ENCODE results near the gene FOXK2. TPM values are rescaled to one million over a fixed set of nuclear protein-coding genes. Genes with fewer than 3 reads are reported as not detected.

Gene FOXK2
- total RNA-seq, 1 donor from 2014 or later: 95.7 TPM

- H3K4me1 Mint-ChIP-seq (ENCODE audit: low read depth, unreplicated experiment): peaks cover 27% of the 10 kb centered on the region
- TF ChIP-seq CTCF (IDR thresholded peaks at IDR 0.05; ENCODE audit: partially characterized antibody, unreplicated experiment): no peak
- H3K27me3 Mint-ChIP-seq (ENCODE audit: unreplicated experiment): peaks cover 8% of the 10 kb centered on the region
- peaks cover 3% of the 10 kb centered on the region for H3K9me3 Mint-ChIP-seq (ENCODE audit: unreplicated experiment)
- DNase-seq: no peak
- H3K36me3 Mint-ChIP-seq (ENCODE audit: unreplicated experiment): no peaks in the 10 kb centered on the region
- no peak overlapping the region for H3K27ac Mint-ChIP-seq (ENCODE audit: unreplicated experiment)
- H3K4me3 Mint-ChIP-seq (ENCODE audit: unreplicated experiment): no peak overlapping the region
Observed at GRCh38 chr17:82524540-82524939, 5.0 kb downstream of the FOXK2 start.

GRCh38 chr17:82525712-82526111, 6.2 kb downstream of the FOXK2 start:
- no peak for TF ChIP-seq CTCF (IDR thresholded peaks at IDR 0.05; ENCODE audit: partially characterized antibody, unreplicated experiment)
- Mint-ChIP-seq H3K27ac (ENCODE audit: unreplicated experiment) (peak overlapping the region; percentile 9), H3K4me3 (ENCODE audit: unreplicated experiment) (no peak overlapping the region), H3K9me3 (ENCODE audit: unreplicated experiment) (no peaks in the 10 kb centered on the region), H3K36me3 (ENCODE audit: unreplicated experiment) (no peaks in the 10 kb centered on the region), H3K27me3 (ENCODE audit: unreplicated experiment) (peaks cover 5% of the 10 kb centered on the region), H3K4me1 (ENCODE audit: low read depth, unreplicated experiment) (peaks cover 30% of the 10 kb centered on the region)
- no peak for DNase-seq

GRCh38 chr17:82527898-82528297, 8.4 kb downstream of the FOXK2 start:
- no peak overlapping the region for H3K27ac Mint-ChIP-seq (ENCODE audit: unreplicated experiment)

DNA sequence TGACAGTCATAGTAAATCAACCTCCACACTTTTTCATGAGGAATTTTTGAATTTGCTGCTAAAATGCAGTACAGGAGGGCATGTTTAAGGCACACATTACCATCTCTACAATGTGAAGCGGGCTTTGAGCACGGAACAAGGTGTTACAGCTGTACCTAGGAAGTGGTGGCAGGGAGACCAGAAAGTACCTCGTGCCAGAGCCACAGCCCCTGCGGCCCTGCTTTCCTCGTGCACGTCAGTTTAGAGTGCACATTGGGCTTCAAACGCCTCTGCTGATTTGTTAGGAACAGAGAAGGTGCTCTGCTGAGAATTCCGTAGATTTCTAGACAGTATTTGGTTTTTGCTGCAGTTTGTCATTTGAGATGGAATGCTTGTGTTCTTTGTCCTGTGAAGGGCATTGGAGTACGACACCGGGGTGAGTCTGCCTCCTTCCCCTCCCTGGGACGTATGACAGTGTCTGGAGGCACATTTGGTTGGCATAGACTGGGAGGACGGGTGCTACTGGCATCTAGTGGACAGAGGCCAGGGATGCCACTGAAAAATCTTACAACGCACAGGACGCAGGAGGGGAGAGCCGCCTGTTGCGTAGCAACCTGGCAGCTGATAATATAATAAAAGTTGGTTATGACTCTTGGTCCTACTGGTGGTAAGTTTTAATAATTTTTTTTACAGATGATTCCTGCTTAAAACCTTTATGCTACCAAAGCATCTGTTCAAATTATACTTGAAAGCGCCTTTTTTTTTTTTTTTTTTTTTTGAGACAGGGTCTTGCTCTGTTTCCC, 9.1 kb downstream of the FOXK2 start:
- H3K4me3 Mint-ChIP-seq (ENCODE audit: unreplicated experiment): no peak overlapping the region
- no peak for DNase-seq
- no peak for TF ChIP-seq CTCF (IDR thresholded peaks at IDR 0.05; ENCODE audit: partially characterized antibody, unreplicated experiment)
- no peak overlapping the region for H3K27ac Mint-ChIP-seq (ENCODE audit: unreplicated experiment)
- no peaks in the 10 kb centered on the region for H3K9me3 Mint-ChIP-seq (ENCODE audit: unreplicated experiment)
- no peaks in the 10 kb centered on the region for H3K36me3 Mint-ChIP-seq (ENCODE audit: unreplicated experiment)
- peaks cover 35% of the 10 kb centered on the region for H3K4me1 Mint-ChIP-seq (ENCODE audit: low read depth, unreplicated experiment)
- H3K27me3 Mint-ChIP-seq (ENCODE audit: unreplicated experiment): peaks cover 4% of the 10 kb centered on the region

More at GRCh38 chr17:82527898-82528297, 8.4 kb downstream of the FOXK2 start:
- Mint-ChIP-seq H3K9me3 (ENCODE audit: unreplicated experiment) (no peaks in the 10 kb centered on the region), H3K36me3 (ENCODE audit: unreplicated experiment) (no peaks in the 10 kb centered on the region), H3K4me1 (ENCODE audit: low read depth, unreplicated experiment) (peaks cover 35% of the 10 kb centered on the region), H3K27me3 (ENCODE audit: unreplicated experiment) (peaks cover 4% of the 10 kb centered on the region), H3K4me3 (ENCODE audit: unreplicated experiment) (no peak overlapping the region)
- no peak for DNase-seq
- no peak for TF ChIP-seq CTCF (IDR thresholded peaks at IDR 0.05; ENCODE audit: partially characterized antibody, unreplicated experiment)

GRCh38 chr17:82529914-82530300, 10.4 kb downstream of the FOXK2 start:
- peaks cover 37% of the 10 kb centered on the region for H3K4me1 Mint-ChIP-seq (ENCODE audit: low read depth, unreplicated experiment)
- no peak overlapping the region for H3K27ac Mint-ChIP-seq (ENCODE audit: unreplicated experiment)
- H3K36me3 Mint-ChIP-seq (ENCODE audit: unreplicated experiment): no peaks in the 10 kb centered on the region
- H3K4me3 Mint-ChIP-seq (ENCODE audit: unreplicated experiment): no peak overlapping the region
- no peak for DNase-seq
- H3K9me3 Mint-ChIP-seq (ENCODE audit: unreplicated experiment): no peaks in the 10 kb centered on the region
- H3K27me3 Mint-ChIP-seq (ENCODE audit: unreplicated experiment): peaks cover 4% of the 10 kb centered on the region
- no peak for TF ChIP-seq CTCF (IDR thresholded peaks at IDR 0.05; ENCODE audit: partially characterized antibody, unreplicated experiment)
